ENCODE measurements around the gene C4B.
"Not testable (repeated sequence)": the region's sequence is repeated elsewhere in the genome, so short reads cannot be mapped to it uniquely, and the experiment has no call there.

DNA sequence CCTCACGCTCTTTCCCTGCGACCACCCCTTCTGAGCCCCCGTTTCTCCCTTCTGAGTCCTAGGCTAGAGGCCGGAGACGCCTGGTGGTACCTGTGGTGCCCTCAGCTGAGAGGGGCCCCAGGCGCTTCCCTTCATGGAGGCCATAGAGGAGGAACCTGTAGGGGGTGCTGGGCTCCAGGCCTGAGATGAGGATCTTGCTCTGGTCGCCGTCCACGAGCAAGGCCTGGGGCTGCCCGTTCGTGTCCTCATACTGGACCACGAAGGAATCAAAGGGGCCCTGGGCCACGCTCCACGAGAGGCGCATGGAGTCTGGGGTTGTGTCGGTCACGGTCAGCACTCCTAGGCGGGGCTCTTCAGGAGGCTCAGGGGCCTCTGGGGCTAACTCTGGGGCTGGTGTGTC, 30.3 kb downstream of the C4B start:
- not testable (repeated sequence) for TF ChIP-seq CTCF (IDR thresholded peaks at IDR 0.05); SP1 (CRISPR knock-in tag; conservative IDR thresholded peaks at IDR 0.05); NFYB (CRISPR knock-in tag; conservative IDR thresholded peaks at IDR 0.05; ENCODE audit: low read depth); JUN (CRISPR knock-in tag; IDR thresholded peaks at IDR 0.05); CREM (CRISPR knock-in tag; IDR thresholded peaks at IDR 0.05); MLX (CRISPR knock-in tag; IDR thresholded peaks at IDR 0.05); USF2 (CRISPR knock-in tag; IDR thresholded peaks at IDR 0.05); TEAD1 (CRISPR knock-in tag; IDR thresholded peaks at IDR 0.05)

Measured in WTC11 (cell line).